ENCODE measurements around the gene TBC1D14.
"Not testable (repeated sequence)": the region's sequence is repeated elsewhere in the genome, so short reads cannot be mapped to it uniquely, and the experiment has no call there.

Gene TBC1D14

GRCh38 chr4:6910960-6911874 lies 1.6 kb downstream of the TBC1D14 start:
- DNase-seq: no peak

DNA sequence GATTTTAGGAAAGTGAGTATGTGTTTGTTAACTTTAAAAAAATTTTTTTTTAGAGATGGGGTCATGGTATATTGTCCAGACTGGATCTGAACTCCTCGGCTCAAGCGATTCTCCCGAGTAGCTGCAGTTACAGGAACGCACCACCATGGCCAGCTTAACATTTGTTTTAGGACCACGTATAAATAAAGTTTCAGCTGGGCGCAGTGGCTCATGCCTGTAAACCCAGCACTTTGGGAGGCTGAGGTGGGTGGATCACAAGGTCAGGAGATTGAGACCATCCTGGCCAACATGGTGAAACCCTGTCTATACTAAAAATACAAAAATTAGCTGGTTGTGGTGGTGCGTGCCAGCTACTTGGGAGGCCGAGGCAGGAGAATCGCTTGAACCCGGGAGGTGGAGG lies 2.3 kb downstream of the TBC1D14 start:
- DNase-seq: not testable (repeated sequence)

GRCh38 chr4:6912441-6912840 lies 2.8 kb downstream of the TBC1D14 start:
- no peak for DNase-seq

DNA sequence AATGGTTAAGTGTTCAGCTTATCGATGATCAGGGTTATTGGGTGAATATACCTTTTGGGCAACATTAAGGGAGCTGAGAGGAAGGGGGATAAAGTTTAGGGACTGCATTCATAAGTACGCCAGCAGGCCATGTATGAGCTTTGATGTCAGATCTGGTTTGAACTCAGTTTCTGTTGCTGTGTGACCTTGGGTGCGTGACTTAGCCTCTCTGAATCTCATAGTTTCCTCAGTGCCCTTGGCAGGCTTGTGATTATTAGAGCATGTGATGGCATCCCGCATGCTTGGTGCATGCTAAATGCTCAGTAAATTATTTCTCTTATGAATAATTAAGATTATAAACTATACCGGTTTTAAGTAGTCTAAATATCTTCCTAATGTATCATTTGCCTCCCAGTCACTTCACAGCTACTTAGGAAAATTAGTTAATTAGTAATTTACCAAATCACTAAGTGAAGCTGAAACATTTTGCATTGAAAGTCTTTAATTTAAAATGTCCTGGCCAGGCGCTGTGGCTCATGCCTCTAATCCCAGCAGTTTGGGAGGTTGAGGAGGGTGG lies 3.8 kb downstream of the TBC1D14 start:
- no peak for DNase-seq

GRCh38 chr4:6914448-6914847 lies 4.8 kb downstream of the TBC1D14 start:
- no peak for DNase-seq

DNA sequence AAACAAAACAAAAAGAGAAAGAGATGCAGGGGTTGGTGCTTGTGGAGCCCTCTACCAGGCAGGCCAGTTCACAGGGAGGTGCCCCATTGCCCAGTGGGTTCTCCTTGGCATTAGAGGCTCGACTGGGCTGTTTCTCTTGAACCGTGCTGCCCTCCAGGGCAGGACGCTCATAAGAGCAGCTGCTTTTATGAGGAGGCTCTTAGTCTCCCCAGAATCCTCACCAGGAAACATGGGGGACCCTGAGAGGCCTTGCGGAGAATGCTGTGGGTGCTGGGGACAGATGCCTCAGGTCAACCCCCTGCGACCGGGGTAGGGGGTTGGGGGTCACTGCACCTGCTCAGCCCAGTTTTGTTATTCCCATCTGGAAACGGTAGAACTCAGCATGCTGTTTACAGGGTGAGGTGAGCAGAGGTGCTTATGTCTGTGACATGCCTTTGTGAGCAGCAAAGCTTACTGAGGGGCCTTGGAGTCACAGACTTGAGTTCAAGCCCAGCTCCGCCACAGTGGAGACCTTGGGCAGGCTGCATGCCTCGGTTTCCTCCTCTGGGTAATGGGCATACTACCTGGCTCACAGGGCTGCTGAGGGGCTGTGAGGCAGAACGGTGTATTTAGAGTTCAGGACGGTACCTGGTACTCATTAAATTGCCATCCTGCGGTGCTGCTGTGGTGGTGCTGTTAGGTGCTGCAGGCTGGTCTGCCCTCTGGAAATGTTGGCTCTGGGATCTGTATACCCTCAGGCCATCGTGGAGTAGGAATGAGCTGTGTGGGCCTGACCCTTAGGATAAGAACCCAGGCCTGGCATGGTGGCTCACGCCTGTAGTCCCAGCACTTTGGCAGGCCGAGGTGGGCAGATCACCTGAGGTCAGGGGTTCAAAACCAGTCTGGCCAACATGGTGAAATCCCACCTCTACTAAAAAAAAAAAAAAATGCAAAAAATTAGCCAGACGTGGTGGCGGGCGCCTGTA lies 5.7 kb downstream of the TBC1D14 start:
- DNase-seq: no peak

DNA sequence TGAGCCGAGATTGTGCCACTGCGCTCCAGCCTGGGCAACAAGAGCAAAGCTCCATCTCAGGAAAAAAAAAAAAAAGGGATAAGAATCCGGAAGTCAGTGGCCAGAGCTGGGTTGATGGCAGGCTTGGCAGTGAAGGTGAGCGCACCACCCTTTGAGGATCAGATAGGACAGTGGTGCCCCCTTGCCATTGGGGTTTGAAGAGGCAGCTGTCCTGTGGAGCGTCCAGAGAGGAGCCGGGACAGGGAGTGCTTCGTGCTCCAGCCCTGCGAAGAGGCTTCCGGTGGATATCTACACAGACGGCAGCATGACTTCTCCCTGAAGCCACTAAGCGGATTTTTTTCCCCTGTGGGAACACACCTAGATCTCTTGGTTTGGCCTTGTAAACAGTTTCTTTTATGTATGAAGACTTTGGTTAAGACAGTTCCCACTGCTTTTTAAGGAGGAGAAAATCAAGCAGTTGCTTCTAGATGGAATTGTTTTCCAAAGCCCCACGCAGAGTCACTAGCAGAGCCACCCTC lies 6.5 kb downstream of the TBC1D14 start:
- no peak for DNase-seq

DNA sequence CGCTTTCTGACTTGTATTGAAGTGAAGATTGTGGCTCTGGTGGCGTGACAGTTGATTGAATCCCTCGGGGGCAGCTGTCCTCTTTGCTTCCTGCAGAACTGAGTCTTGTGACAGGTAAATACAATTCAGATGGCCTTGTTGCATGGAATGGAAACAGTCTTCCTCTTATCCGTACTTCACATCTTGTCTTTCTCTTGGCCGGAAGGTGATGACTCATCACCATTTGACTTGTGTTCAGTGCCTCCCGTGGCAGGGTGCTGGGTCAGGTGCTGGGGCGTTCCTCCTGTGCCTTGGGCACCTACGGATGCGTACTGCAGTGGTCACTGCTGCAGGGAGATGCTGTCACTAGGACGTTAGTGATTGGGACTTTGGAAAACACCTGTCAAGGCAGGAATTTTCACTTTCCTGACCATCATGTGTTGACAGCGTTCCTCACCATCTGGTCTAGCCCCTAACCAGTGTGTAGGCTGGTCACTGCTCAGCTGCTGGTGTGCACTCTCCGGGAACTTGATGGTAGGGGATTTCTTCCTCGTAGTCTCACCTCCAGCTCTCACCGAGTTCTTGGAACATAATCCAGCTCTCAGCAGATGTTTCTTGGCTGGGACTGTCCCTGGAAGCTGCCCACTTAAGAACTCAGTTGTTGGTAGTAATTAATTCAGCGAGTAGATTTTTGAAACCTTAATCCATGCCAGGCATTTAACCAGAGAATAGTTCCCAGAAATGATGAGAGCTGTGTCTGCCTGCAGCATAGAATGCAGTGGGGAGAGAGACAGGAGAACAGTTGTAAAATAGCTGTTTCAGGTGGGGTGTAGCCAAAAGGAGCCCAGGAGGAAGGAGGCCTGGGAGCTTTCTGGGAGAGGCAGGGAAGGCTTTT lies 7.2 kb downstream of the TBC1D14 start:
- DNase-seq: no peak

- no peak for DNase-seq
These were observed 8.0 kb downstream of the TBC1D14 start for GRCh38 chr4:6917461-6918271.

GRCh38 chr4:6918338-6918737 lies 8.7 kb downstream of the TBC1D14 start:
- DNase-seq: no peak

- no peak for DNase-seq
These were observed 10.5 kb downstream of the TBC1D14 start for GRCh38 chr4:6920171-6920570.

GRCh38 chr4:6923507-6923906 lies 13.9 kb downstream of the TBC1D14 start:
- no peak for DNase-seq

GRCh38 chr4:6924361-6924779 lies 14.7 kb downstream of the TBC1D14 start:
- DNase-seq: no peak

GRCh38 chr4:6925357-6925836 lies 15.8 kb downstream of the TBC1D14 start:
- DNase-seq: no peak

DNA sequence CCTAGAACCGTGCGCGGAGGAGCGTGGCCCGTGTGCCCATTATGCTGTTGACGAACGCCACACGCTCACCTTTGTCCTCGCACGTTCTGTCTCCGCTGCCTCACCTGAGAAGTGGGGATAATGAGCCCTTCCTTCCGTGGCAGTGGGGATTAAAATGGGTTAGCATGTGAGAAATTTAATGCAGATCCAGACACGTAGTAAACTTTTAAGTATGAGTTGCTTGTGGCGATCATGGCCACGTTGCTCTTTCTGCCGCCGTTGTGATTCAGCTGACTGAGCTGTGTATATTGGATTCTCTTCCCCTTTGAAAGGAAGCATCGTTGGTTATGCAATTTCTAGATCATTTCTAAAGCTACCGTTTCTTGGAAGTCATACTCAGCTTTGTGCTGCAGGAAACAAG lies 16.5 kb downstream of the TBC1D14 start:
- no peak for DNase-seq

GRCh38 chr4:6926681-6927478 lies 17.3 kb downstream of the TBC1D14 start:
- DNase-seq: no peak

DNA sequence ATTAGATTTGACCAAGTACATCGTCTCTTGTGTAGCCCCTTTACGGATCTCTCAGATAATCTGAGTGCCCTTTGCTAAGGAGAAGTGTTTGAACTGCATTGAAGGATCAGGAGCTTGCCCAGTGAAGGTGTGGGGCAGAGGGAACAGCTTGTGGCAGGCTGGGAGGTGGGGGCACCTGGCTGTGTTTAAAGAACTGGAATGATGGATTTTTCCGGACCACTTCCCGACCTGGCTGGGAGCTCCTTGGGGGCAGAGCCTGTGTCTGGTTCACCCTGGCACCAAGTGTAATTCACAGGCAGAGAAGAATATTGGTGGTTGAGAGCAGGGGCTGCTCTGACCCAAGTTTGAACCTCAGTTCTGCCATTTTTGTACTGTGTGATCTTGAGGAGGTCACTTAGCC lies 18.5 kb downstream of the TBC1D14 start:
- peak; percentile 69 to 81 for DNase-seq

DNA sequence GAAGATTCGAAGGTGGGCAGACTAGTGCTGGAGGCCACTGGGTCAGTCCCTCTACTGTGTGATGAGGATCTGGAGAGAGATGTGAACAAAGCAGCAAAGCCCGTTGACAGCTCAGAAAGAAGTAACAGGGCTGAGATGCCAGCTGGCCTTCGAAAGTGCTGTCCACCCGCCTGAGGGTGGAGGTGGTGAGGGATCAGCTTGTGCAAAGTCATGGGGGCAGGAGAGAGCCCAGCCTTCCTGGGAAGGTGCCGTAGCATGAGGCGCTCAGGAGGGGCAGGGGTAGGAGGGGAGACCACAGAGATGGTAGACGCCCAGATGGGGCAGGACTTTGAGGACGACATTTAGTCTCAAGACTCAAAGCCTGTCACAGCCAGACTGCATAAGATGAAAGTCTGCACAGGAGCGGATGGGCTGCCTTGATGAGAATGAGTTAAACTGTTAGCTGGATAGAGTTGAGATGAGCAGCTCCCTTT lies 19.7 kb downstream of the TBC1D14 start:
- no peak for DNase-seq

- no peak for DNase-seq
These were observed 20.3 kb downstream of the TBC1D14 start for GRCh38 chr4:6929812-6930464.

Measured in cerebellar nuclear complex (tissue), 1 donor.